DMS53 (cell line): ENCODE results near the gene RIC8B.
A peak's percentile ranks its signal among the peaks of the same experiment; 100 is the strongest.
"Not testable (repeated sequence)": the region's sequence is repeated elsewhere in the genome, so short reads cannot be mapped to it uniquely, and the experiment has no call there.

ENCODE experiments used
- DNase-seq: peaks from one replicate; lab custom pipeline; 2025; lab: John Stamatoyannopoulos, UW

Gene RIC8B

GRCh38 chr12:106774005-106774807 is at the start of gene RIC8B:
Gene RIC8B (plus strand): TSS chr12:106774682. CDS start chr12:106774746, 64 bp downstream.
- peak; percentile 100 for DNase-seq

- DNase-seq = no peak
Observed at GRCh38 chr12:106724934-106725333, 49.5 kb upstream of the RIC8B start.

GRCh38 chr12:106726603-106727202 is 47.8 kb upstream of the RIC8B start:
- DNase-seq = not testable (repeated sequence)

GRCh38 chr12:106729611-106730010 is 44.9 kb upstream of the RIC8B start:
- no peak for DNase-seq

- no peak for DNase-seq
Observed at GRCh38 chr12:106732890-106733289, 41.6 kb upstream of the RIC8B start.

GRCh38 chr12:106733660-106734059 is 40.8 kb upstream of the RIC8B start:
- no peak for DNase-seq

- DNase-seq = peak; percentile 52
Observed at GRCh38 chr12:106736051-106736957, 38.2 kb upstream of the RIC8B start.

- DNase-seq = peak; percentile 50
Observed at GRCh38 chr12:106739318-106739717, 35.2 kb upstream of the RIC8B start.

GRCh38 chr12:106739815-106740530 is 34.5 kb upstream of the RIC8B start:
- DNase-seq = no peak

- no peak for DNase-seq
Observed at GRCh38 chr12:106740818-106741217, 33.7 kb upstream of the RIC8B start.

- DNase-seq = no peak
Observed at GRCh38 chr12:106741247-106741646, 33.2 kb upstream of the RIC8B start.

- no peak for DNase-seq
Observed at GRCh38 chr12:106743270-106743988, 31.1 kb upstream of the RIC8B start.

GRCh38 chr12:106744600-106744999 is 29.9 kb upstream of the RIC8B start:
- DNase-seq = no peak

GRCh38 chr12:106745181-106745745 is 29.2 kb upstream of the RIC8B start:
- DNase-seq = no peak

GRCh38 chr12:106747973-106748436 is 26.5 kb upstream of the RIC8B start:
- no peak for DNase-seq

GRCh38 chr12:106750524-106750923 is 24.0 kb upstream of the RIC8B start:
- no peak for DNase-seq

- DNase-seq = no peak
Observed at GRCh38 chr12:106753526-106753925, 21.0 kb upstream of the RIC8B start.

- DNase-seq = no peak
Observed at GRCh38 chr12:106754331-106754730, 20.2 kb upstream of the RIC8B start.

- no peak for DNase-seq
Observed at GRCh38 chr12:106757623-106758348, 16.7 kb upstream of the RIC8B start.
